ENCODE results near the gene URI1.

URI1 gene

DNA sequence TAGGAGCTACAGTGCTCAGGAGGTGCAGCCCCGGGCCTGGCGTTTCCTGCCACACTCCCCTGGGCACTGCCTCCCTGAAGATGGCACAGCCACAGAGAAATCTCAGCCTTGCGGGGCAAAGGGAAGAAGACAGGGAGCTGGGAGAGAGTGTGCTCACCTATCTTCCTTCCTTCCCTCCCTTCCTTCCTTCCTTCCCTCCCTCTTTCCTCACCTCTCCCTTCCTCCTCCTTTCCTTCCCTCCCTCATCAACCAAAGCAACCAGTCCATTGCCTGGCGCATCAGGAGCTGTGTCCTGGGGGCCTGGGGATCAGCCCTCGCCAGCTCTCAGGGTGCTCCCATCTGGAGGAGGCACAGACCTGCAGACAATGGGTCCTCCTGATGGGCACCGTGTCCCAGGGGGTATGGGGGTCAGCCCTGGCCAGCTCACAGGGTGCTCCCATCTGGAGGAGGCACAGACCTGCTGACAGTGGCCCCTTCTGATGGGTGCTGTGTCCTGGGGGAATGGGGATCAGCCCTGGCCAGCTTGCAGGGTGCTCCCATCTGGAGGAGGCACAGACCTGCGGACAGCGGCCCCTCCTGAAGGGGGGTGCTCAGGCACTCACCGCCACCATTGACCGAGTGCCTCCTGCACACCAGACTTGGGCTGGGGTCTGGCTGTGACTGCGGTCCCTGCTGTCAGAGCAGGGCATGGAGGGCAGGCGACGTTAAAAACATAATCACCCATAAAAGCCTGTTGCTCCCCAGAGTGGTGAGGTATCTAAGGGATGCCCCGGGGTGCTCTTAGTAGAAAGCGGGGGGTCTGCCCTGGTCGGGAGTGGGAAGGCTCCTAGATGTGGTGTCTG, 120.2 kb downstream of the URI1 start:
- DNase-seq: no peak

DNA sequence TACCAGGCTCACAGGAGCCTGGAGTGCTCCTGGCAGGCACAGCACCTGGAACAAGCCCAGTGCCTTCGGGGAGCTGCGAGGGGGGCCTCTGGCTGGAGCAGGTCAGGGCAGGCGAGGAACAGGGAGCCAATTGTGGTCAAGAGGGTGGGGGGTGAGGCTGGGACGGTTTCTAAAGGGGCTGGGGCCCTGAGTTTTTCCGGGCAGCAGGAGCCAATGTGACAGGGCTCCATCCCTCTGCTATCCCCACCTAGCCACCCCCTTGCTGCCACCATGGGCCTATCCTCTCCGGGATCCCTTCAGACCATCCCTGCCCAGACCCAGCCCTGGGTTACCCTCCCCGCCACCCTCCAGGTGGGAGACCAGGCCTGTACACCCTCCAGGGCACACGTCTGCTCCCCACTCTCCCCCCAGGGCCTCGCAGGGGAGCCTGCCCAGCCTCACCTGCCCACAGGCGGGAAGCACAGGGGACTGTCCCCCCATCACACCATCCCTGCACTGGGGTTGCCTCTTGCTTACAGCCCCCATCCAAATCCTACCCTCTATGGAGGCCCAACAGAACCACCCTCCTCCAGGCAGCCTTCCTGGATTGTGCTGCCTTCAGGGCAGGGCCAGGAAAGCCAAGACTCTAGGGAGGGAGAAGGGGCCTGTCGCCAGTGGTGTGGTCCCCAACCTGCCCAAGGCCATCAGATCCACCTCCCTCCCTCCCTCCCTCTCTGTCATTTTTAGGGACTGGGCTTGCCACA, 121.0 kb downstream of the URI1 start:
- DNase-seq: no peak

GRCh38 chr19:30063650-30064347, 121.8 kb downstream of the URI1 start:
- no peak for DNase-seq

DNA sequence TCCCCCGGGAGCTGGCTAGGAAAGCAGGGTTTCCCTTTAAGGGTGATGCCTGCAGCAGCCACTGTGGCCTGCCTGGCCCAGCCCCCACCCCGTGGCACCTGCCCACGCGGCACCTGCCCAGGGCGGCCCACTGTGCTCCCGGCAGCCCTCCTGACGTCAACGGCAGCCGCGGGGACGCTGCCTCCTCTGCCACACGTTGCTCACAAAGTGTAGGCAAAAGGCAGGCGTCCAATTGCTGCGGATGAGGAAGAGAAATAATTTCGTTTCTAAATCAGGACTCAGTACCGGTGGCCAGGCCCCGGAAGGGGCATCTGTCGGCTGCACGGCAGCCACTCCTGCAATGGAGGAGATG, 122.3 kb downstream of the URI1 start:
- DNase-seq: no peak

DNA sequence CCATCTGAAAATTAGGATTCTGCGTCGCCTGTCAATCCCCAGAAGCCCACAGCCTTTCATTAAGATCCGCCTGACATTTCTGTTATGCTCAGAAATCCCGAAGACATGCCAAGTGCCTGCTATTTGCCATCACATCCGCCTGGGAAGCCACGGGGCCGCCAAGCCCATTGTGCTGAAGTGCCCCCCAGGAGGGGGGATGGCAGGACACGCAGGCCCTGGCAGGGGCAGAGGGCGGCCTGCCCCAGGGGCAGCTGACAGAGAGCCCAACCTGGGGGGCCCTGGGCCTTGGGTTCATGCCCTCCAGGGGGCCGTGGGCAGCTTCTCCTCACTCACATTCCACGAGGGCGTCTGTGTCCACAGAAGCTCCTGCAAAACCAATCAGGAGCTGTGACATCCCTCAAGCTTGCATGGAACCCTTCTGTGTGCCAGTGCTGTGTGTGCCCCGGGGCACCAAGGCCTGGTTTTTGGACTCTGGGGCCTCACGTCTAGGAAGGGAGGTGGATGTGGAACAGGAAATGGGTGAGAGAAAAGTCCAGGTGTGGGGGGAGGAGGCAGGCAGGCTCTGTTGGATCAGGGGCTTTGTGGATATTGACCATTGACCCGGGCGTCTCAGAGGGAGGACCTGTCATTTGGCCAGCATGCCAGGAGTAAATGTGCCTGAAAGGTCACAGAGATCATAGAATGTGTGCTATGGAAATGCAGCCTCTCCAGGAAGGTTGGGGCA, 122.9 kb downstream of the URI1 start:
- DNase-seq: no peak

- no peak for DNase-seq
Observed at GRCh38 chr19:30065680-30066606, 123.9 kb downstream of the URI1 start.
